GM21367 (cell line): ENCODE measurements around the gene KCNT1.

Source experiments
- ATAC-seq: cut with Tn5 transposase; IDR thresholded peaks from one replicate; pipeline ENCODE4 v1.9.1; 2021; ENCODE audit not compliant: unreplicated experiment

The KCNT1 gene

GRCh38 chr9:135762921-135763320, 60.9 kb downstream of the KCNT1 start:
- no peak for ATAC-seq

DNA sequence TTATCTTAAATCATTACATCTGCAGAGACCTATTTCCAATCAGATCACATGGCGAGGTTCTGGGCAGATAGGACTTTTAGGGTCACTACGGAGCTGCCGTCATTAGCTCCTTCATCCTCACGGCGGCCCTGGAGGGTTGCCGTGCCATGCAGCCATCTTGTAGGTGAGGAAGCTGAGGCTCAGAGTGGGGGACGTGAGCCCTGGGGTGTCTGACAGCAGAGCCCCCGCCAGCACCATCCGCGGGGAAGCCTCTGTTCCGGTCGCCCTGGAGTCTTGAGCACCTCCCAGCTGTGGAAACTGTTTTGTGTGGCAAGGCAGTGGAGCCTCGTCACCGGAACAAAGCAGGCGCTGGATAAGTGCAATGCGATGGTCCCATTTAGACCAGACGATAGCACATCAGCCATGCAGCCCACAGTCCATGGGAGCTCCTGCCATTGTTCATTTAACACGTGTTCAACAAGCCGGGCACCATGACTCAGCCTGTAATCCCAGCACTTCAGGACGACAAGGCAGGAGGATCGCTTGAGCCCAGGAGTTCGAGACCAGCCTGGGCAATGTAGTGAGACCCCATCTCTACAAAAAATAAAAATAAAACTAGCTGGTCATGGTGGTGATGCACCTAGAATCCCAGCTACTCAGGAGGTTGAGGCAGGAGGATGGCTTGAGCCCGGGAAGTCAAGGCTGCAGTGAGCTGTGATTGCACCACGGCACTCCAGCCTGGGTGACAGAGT, 61.9 kb downstream of the KCNT1 start:
- no peak for ATAC-seq

GRCh38 chr9:135764731-135765130, 62.7 kb downstream of the KCNT1 start:
- ATAC-seq, result no peak

DNA sequence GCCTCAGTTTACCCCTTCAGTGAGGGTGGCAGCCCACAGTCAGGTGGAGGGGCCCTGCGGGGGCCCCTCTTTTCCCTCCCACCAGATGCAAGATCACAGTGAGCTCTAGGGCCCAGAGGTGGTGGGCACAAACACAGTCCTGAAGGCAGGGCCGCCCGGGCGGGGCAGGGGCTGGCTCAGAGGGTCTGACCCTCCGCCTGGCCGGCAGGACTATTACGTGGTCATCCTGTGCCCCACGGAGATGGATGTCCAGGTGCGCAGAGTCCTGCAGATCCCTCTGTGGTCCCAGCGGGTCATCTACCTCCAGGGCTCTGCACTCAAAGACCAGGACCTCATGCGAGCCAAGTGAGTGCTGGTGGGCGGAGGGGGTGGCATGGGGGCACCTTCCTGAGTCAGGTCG, 63.4 kb downstream of the KCNT1 start:
- no peak for ATAC-seq

DNA sequence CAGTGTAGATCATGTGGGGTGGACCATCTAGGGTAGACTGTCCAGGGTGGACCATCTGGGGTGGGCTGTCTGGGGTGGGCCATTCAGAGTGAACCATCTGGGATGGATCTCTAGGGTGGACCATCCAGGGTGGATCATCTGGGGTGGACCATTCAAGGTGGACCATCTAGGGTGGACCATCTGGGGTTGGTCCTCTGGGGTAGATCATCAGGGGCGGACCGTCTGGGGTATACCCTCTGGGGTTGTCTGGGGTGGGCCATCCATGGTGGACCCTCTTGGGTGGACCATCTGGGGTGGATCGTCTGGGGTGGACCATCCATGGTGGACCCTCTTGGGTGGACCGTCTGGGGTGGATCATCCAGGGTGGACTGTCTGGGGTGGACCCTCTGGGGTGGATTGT, 64.3 kb downstream of the KCNT1 start:
- no peak for ATAC-seq

DNA sequence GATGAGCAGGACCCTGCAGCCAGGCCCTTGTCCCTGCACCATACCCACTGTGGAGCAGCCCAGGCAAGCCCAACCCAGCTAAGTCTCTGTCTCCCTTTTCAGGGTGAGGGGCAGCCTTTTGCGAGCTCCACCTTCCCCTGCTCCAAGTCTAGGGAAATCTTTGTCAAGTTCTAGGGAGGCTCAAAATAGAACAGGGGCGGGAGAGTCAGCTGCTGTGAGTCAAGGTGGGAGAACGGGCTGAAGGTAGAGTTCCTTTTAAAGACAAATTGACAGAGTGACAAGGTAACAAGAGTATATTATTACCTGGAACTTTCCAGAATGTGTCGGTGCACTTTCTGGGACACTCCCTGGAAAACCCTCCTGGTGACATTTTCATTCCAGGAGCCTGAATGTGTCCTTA, 64.7 kb downstream of the KCNT1 start:
- ATAC-seq, result no peak

DNA sequence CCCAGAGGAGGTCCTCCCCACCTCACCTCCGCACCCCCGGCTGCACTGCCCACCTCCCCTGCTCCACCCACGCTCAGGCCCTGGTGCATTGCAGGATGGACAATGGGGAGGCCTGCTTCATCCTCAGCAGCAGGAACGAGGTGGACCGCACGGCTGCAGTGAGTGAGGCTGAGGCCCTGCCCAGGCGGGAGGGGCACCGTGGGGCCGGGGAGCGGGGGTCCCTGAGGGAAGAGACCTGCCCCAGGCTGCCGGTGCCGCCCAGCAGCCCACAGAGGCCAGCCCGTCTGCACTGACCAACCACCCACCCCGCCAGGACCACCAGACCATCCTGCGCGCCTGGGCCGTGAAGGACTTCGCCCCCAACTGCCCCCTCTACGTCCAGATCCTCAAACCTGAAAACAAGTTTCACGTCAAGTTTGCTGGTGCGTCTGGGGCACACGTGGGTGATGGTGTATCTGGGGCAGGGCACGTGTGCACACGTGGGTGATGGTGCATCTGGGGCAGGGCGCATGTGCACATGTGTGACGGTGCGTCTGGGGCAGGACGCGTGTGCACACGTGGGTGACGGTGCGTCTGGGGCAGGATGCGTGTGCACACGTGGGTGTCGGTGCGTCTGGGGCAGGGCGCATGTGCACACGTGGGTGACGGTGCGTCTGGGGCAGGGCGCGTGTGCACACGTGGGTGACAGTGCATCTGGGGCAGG, 66.7 kb downstream of the KCNT1 start:
- ATAC-seq, result no peak

- ATAC-seq, result no peak
Observed at GRCh38 chr9:135769489-135770202, 67.7 kb downstream of the KCNT1 start.

DNA sequence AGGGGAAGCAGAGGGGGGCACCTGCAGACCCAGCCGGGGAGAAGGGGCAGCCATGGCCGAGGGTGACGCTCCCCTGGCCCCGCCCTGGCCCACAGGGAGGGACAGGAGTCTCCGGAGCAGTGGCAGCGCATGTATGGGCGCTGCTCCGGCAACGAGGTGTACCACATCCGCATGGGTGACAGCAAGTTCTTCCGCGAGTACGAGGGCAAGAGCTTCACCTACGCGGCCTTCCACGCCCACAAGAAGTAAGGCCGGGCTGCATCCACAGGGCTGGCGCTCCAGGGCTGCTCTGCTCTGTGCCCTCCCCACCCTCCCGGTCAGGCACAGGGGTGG, 68.2 kb downstream of the KCNT1 start:
- ATAC-seq, result no peak

DNA sequence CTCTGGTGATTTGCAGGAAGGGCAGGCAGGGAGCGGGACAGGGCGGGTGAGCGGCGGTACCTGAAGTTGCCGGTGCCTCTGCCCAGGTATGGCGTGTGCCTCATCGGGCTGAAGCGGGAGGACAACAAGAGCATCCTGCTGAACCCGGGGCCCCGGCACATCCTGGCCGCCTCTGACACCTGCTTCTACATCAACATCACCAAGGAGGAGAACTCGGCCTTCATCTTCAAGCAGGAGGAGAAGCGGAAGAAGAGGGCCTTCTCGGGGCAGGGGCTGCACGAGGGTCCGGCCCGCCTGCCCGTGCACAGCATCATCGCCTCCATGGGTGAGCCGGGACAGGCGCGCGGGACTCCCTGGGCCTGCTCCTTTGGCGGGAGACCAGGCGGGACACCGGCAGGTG, 68.8 kb downstream of the KCNT1 start:
- no peak for ATAC-seq

DNA sequence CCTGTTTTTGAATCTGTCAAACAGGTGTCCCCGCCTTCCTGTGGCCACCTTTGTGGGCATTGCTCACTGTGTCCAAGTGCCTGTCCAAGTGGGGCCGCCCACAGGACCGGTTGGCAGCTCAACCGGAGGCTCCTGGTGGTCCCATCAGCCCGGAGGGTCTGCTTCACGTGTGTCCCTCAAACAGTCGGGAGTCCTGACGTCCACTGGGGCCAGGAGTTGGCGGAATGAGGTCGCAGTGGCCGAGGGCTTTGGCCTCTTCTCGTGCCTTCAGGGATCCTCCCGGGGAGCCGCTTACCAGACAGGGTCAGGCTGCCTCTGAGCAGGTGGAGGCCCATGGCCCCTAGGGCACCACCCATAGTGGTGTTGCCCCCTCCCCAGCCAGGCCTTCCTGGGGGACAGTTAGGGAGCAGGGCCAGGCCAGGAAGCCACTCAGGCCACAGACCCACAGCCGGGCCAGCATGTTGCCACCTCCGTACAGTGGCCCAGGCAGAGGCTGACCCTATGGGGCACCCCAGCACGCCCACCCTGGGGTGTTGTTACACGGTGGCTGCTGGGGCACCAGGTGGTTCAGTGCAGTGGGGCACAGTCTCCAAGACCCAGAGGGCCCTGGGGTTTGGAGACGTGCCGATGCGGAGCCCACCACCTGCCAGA, 69.5 kb downstream of the KCNT1 start:
- ATAC-seq, result no peak

DNA sequence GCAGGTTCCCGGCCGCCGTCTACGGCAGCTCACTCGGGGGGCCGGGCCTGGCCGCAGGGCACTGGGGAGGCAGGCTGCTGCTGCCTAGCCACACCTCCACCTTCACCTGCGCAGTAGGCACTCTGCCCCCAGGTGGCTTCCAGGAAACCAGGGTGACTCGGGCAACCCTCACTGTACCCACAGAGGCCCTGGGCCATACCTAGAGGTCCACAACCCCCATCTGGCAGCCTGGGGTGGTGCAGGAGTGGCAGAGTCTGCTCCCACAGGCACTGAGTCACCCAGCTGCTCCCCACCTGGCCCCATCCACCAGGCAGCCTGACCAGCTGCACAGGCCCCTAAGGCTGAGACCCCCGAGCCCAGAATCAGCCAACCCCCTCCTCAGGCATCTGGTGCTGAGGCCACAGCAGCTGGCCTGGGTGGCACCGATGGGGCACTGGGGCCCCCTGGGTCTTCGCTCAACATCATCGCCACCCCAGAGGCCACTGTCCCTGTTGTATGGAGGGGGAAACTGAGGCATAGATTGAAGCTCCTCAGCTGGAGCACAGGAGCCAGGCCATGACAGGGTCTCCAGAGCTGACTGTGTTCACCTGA, 70.2 kb downstream of the KCNT1 start:
- no peak for ATAC-seq

DNA sequence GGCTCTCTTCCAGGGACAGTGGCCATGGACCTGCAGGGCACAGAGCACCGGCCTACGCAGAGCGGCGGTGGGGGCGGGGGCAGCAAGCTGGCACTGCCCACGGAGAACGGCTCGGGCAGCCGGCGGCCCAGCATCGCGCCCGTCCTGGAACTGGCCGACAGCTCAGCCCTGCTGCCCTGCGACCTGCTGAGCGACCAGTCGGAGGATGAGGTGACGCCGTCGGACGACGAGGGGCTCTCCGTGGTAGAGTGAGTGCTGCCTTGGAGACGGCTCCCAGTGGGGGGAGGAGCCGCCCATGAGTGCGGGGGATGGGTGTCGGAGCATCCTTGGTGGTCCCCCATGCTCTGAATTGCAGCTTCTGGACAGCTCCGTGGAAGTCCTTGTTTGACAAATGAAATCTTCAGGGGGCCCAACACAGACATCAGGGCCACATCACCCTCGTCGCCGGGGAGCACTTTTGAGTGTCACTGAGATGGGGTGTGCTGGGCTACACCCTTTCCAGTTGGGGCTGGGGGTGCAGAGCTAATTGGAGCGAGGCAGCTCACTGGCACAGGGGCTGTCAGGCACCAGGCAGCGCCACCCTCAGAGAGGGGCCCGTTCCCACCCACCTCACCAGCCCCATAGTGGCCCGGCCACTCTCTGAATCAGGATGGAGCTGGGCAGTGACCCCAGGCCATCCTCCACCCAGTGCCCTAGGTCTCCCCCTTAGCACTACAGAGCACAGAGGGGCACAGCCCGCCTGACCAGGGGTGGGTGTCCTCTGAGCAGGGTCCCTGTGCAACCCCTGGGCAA, 70.9 kb downstream of the KCNT1 start:
- ATAC-seq, result no peak

GRCh38 chr9:135773530-135774238, 71.7 kb downstream of the KCNT1 start:
- no peak for ATAC-seq

GRCh38 chr9:135774239-135774747, 72.3 kb downstream of the KCNT1 start:
- no peak for ATAC-seq

DNA sequence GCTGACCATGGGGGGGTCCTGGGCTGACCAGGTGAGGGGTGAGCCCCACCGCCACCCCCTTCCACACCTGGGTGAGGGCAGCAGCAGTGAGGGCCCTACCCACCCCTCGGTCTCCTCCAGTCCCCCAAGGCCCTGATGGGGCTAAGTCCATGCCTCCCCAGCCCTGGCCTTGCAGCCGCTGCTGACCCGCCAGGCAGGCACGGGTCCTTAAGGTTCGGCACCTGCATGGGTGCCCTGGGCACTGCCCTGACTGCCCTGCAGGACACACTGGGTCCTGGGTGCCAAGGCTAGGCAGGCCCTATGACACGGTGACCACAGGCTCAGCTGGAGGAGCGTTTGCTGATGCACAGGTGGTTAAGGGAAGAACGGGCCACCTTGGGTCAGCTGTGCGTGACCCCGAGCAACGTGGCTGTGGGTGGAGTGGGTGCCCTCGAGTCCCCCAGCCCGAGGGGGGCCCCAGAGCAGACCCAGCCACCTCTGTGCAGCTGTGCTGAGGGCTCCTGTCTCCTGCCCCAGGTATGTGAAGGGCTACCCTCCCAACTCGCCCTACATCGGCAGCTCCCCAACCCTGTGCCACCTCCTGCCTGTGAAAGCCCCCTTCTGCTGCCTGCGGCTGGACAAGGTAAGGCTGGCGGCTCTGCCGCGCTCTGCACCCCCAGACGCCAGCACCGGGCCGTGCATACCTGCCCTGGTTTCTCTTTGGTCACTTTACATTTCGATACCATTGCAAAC, 73.0 kb downstream of the KCNT1 start:
- no peak for ATAC-seq

DNA sequence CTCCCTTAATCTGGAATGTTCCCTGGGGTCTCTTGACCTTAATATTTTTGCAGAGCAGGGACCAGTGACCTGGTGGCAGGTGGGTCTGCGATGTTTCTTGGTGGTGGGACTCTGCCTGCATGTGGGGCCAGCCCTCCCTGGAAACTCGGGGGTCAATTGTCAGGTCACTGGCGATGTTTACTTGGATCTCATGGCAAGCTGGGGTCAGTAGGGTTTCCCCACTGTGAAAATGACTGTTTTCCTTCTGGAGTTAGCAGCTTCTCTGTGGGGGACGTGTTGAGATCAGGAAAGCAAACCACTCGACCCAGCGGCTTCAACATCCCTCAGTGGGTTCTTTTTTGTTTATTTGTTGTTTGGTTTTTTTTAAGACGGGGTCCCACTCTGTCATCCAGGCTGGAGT, 73.9 kb downstream of the KCNT1 start:
- no peak for ATAC-seq

DNA sequence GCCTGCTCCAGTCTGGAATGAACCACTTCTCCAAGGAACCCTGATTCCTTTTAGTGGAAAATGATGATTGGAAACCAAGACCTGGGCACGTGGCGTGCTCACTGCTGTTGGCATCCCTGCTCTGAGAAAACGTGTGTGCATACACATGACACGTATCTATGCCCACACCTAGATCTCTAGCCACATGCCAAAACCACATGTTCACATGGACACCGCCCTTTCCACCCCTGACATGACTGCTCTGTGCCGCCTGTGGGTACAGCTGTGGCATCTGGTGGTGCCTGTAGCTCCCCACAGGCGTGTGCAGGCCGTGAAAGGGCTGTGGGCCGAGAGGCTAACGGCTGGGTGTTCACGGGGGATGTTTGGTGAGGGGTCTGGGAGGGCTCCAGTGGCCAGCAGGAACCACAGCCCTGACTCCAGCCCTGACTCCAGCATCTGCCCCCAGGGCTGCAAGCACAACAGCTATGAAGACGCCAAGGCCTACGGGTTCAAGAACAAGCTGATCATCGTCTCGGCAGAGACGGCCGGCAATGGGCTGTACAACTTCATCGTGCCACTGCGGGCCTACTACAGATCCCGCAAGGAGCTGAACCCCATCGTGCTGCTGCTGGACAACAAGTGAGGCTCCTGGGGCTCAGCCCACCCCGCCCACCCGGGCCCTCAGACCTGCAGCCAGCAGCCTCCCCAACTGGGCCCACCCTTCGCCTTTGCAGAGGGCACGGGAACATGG, 75.1 kb downstream of the KCNT1 start:
- ATAC-seq, result no peak
